PC-3 (cell line): ENCODE results near the gene CENPV. TPM values are rescaled to one million over a fixed set of nuclear protein-coding genes. Genes with fewer than 3 reads are reported as not detected.

ENCODE experiments used
- ATAC-seq: fragments of 200-7000 bp; cut with Tn5 transposase; 2 replicates; pipeline ENCODE4 v1.9.1; 2020; ENCODE audit warnings: mild to moderate bottlenecking, moderate library complexity
- BruUV-seq: library from RNA; stranded (reverse); fragments of 400-500 nt; replicated peaks from 2 replicates; lab custom pipeline; 2021; lab: Mats Ljungman, UMichigan
- CTCF ChIA-PET: fragments of 300-600 bp; sonication (Branson Sonifier 250); formaldehyde crosslinking; loops from one replicate; lab custom pipeline; 2022; ENCODE audit warnings: antibody characterized with exemption; lab: Charles Lee
- POLR2A ChIA-PET: fragments of 300-600 bp; sonication (Branson Sonifier 250); formaldehyde crosslinking; loops from one replicate; lab custom pipeline; 2022; ENCODE audit warnings: antibody characterized with exemption; ENCODE audit not compliant: unreplicated experiment; lab: Charles Lee
- DNase-seq: peaks from one replicate; pipeline ENCODE4 v3.0.0-alpha.2; 2015
- H2AFZ ChIP-seq: fragments of 300-600 bp; sonication (generic); 2 replicates; pipeline ENCODE4 v1.6.0; 2016; ENCODE audit warnings: antibody characterized with exemption, low read length
- H3F3A ChIP-seq: fragments of 300-600 bp; sonication (generic); one replicate; pipeline ENCODE4 v1.6.0; 2017; ENCODE audit warnings: antibody characterized with exemption, low read length, control low read depth, mild to moderate bottlenecking; ENCODE audit not compliant: unreplicated experiment
- H3K27ac ChIP-seq: fragments of 300-600 bp; sonication (generic); 2 replicates; pipeline ENCODE4 v1.5.1; 2016; ENCODE audit warnings: mild to moderate bottlenecking, low read length
- H3K27me3 ChIP-seq: fragments of 300-600 bp; sonication (generic); 2 replicates; pipeline ENCODE4 v1.6.1; 2016; ENCODE audit warnings: low read length, mixed read lengths
- H3K36me3 ChIP-seq: fragments of 300-600 bp; sonication (generic); 2 replicates; pipeline ENCODE4 v1.6.1; 2016; ENCODE audit warnings: low read depth, mixed run types, low read length, mixed read lengths
- H3K4me1 ChIP-seq: fragments of 300-600 bp; sonication (generic); 2 replicates; pipeline ENCODE4 v1.5.1; 2016; ENCODE audit warnings: low read length; ENCODE audit not compliant: insufficient read depth
- H3K4me2 ChIP-seq: fragments of 300-600 bp; sonication (generic); 2 replicates; pipeline ENCODE4 v1.6.0; 2016; ENCODE audit warnings: low read length
- H3K4me3 ChIP-seq: fragments of 300-600 bp; sonication (generic); 2 replicates; pipeline ENCODE4 v1.5.1; 2016; ENCODE audit warnings: mild to moderate bottlenecking, low read length, mixed read lengths
- H3K79me2 ChIP-seq: fragments of 300-600 bp; sonication (generic); 2 replicates; pipeline ENCODE4 v1.6.1; 2017; ENCODE audit warnings: low read length, mixed read lengths
- H3K9ac ChIP-seq: fragments of 300-600 bp; sonication (generic); 2 replicates; pipeline ENCODE4 v1.6.0; 2016; ENCODE audit warnings: mild to moderate bottlenecking, low read length
- H3K9me2 ChIP-seq: fragments of 300-600 bp; sonication (generic); replicated peaks from 2 replicates; pipeline ENCODE4 v1.6.1; 2016; ENCODE audit warnings: mixed run types, low read length, mixed read lengths
- H3K9me3 ChIP-seq: fragments of 300-600 bp; sonication (generic); 2 replicates; pipeline ENCODE4 v1.6.1; 2016; ENCODE audit warnings: low read length, mixed read lengths
- H4K20me1 ChIP-seq: fragments of 300-600 bp; sonication (generic); 2 replicates; pipeline ENCODE4 v1.6.1; 2016; ENCODE audit warnings: low read length, mixed read lengths
- CTCF ChIP-seq: fragments of 300-600 bp; sonication (generic); conservative IDR thresholded peaks from 2 replicates; pipeline ENCODE4 v1.5.1; 2017; ENCODE audit warnings: antibody characterized with exemption, low read depth, mild to moderate bottlenecking, low read length
- EZH2 ChIP-seq: fragments of 300-600 bp; sonication (generic); IDR thresholded peaks from one replicate; pipeline ENCODE4 v1.6.1; 2017; ENCODE audit warnings: antibody characterized with exemption, mild to moderate bottlenecking, low read length; ENCODE audit not compliant: unreplicated experiment
- EZH2phosphoT487 ChIP-seq: fragments of 300-600 bp; sonication (generic); IDR thresholded peaks from 2 replicates; pipeline ENCODE4 v1.6.1; 2018; ENCODE audit warnings: mild to moderate bottlenecking, antibody characterized with exemption, low read length, borderline replicate concordance
- intact Hi-C: fragments of 100-400 bp; cut with micrococcal nuclease; formaldehyde crosslinking; loops from 2 replicates; pipeline ENCODE4 v1.9.0; 2023
- total RNA-seq: library from RNA; depleted of rRNA; stranded (reverse); fragments of >200 nt; gene quantifications from 2 replicates; pipeline ENCODE4 v1.2.3, GENCODE V29; 2014

The CENPV gene
- total RNA-seq, 1 experiment from 2014 or later, result not detected

GRCh38 chr17:16383772-16384287, 30.6 kb upstream of the CENPV start:
- H3K4me3 ChIP-seq, result peak overlapping the region; percentile 81; the same call in 1 of the 2 replicates
- TF ChIP-seq EZH2, result no peak
- TF ChIP-seq CTCF, result no peak
- TF ChIP-seq EZH2phosphoT487, result no peak
- H3K9ac ChIP-seq, result no peak overlapping the region
- ATAC-seq, result no peak
- H3F3A ChIP-seq, result peaks cover 11% of the 10 kb centered on the region
- H3K9me3 ChIP-seq, result no peaks in the 10 kb centered on the region
- H3K4me2 ChIP-seq, result peak overlapping the region; percentile 86
- peaks cover 23% of the 10 kb centered on the region for H3K4me1 ChIP-seq
- H2AFZ ChIP-seq, result no peak overlapping the region
- no peaks in the 10 kb centered on the region for H3K9me2 ChIP-seq
- DNase-seq, result no peak
- BruUV-seq, result no TSS peak
- intact Hi-C loops, result no loop called here
- no peaks in the 10 kb centered on the region for H3K27me3 ChIP-seq
- H3K79me2 ChIP-seq, result peaks cover 27% of the 10 kb centered on the region
- H3K27ac ChIP-seq, result no peak overlapping the region
- H4K20me1 ChIP-seq, result peaks cover 27% of the 10 kb centered on the region
- peaks cover 14% of the 10 kb centered on the region for H3K36me3 ChIP-seq
- ChIA-PET POLR2A (interaction anchor here (0.6 to 0.7 kb wide), 2 partner anchors 31 to 663 kb away, joined by 5 to 7 read pairs; no protein-coding TSS in a partner anchor), CTCF (no interaction called here)

- no TSS peak for BruUV-seq
- ATAC-seq (no peak), DNase-seq (no peak)
- Histone ChIP-seq H3K4me1 (peaks cover 30% of the 10 kb centered on the region), H3K79me2 (peaks cover 27% of the 10 kb centered on the region), H3K27me3 (no peaks in the 10 kb centered on the region), H4K20me1 (peaks cover 27% of the 10 kb centered on the region), H3K4me3 (peak overlapping the region; percentile 81; the same call in 1 of the 2 replicates), H2AFZ (no peak overlapping the region), H3K27ac (no peak overlapping the region), H3F3A (peaks cover 15% of the 10 kb centered on the region), H3K36me3 (peaks cover 14% of the 10 kb centered on the region), H3K9me2 (no peaks in the 10 kb centered on the region), H3K9ac (no peak overlapping the region), H3K4me2 (peak overlapping the region; percentile 86), H3K9me3 (no peaks in the 10 kb centered on the region)
- TF ChIP-seq EZH2, result no peak
- TF ChIP-seq CTCF, result no peak
- no peak for TF ChIP-seq EZH2phosphoT487
- POLR2A ChIA-PET, result interaction anchor here (0.6 to 0.7 kb wide), 2 partner anchors 31 to 664 kb away, joined by 5 to 7 read pairs; no protein-coding TSS in a partner anchor
- intact Hi-C loops, result no loop called here
- CTCF ChIA-PET, result no interaction called here
These were observed 29.9 kb upstream of the CENPV start for GRCh38 chr17:16383216-16383615.

GRCh38 chr17:16381496-16381820, 28.2 kb upstream of the CENPV start:
- H3K4me1 ChIP-seq, result peaks cover 38% of the 10 kb centered on the region
- peak overlapping the region; percentile 70 for H3K27ac ChIP-seq
- peak overlapping the region; percentile 81 for H3K4me3 ChIP-seq
- no peaks in the 10 kb centered on the region for H3K9me2 ChIP-seq
- ChIA-PET POLR2A (interaction anchor here (0.6 kb wide), 1 partner anchor 44 kb away, joined by 3 read pairs; no protein-coding TSS in a partner anchor), CTCF (no interaction called here)
- no peak overlapping the region for H2AFZ ChIP-seq
- no peaks in the 10 kb centered on the region for H3K9me3 ChIP-seq
- intact Hi-C loops, result no loop called here
- H3K79me2 ChIP-seq, result peaks cover 27% of the 10 kb centered on the region
- peaks cover 15% of the 10 kb centered on the region for H3F3A ChIP-seq
- no peaks in the 10 kb centered on the region for H3K27me3 ChIP-seq
- peaks cover 14% of the 10 kb centered on the region for H3K36me3 ChIP-seq
- peaks cover 27% of the 10 kb centered on the region for H4K20me1 ChIP-seq
- DNase-seq (no peak), ATAC-seq (no peak)
- TF ChIP-seq EZH2 (no peak), CTCF (no peak), EZH2phosphoT487 (no peak)
- BruUV-seq, result no TSS peak
- peak overlapping the region; percentile 86 for H3K4me2 ChIP-seq
- H3K9ac ChIP-seq, result peak overlapping the region; percentile 87
